Neural crest cell (in vitro differentiated cells): ENCODE results near the gene NAIF1. TPM values are rescaled to one million over a fixed set of nuclear protein-coding genes. Genes with fewer than 3 reads are reported as not detected.
"Not testable (repeated sequence)": the region's sequence is repeated elsewhere in the genome, so short reads cannot be mapped to it uniquely, and the experiment has no call there.

ENCODE experiments used
- DNase-seq: peaks from one replicate; pipeline ENCODE4 v3.0.0; 2021; ENCODE audit warnings: low read depth, mixed read lengths, low spot score
- H3K27ac Mint-ChIP-seq: one replicate; pipeline ENCODE4 v1.8.0; 2021; ENCODE audit warnings: mild to moderate bottlenecking, mixed read lengths; ENCODE audit not compliant: unreplicated experiment
- H3K27me3 Mint-ChIP-seq: 2 replicates; pipeline ENCODE4 v1.8.0; 2021; ENCODE audit warnings: low read depth, mild to moderate bottlenecking, mixed read lengths
- H3K36me3 Mint-ChIP-seq: 2 replicates; pipeline ENCODE4 v1.8.0; 2021; ENCODE audit warnings: low read depth, mild to moderate bottlenecking, mixed read lengths
- H3K4me1 Mint-ChIP-seq: 2 replicates; pipeline ENCODE4 v1.8.0; 2021; ENCODE audit warnings: mixed read lengths
- H3K4me3 Mint-ChIP-seq: one replicate; pipeline ENCODE4 v1.8.0; 2021; ENCODE audit warnings: mild to moderate bottlenecking, mixed read lengths
- H3K9me3 Mint-ChIP-seq: 2 replicates; pipeline ENCODE4 v1.8.0; 2021; ENCODE audit warnings: mixed read lengths
- CTCF ChIP-seq: fragments of 200-600 bp; sonication (generic); conservative IDR thresholded peaks from 2 replicates; pipeline ENCODE4 v1.5.0; 2021; ENCODE audit warnings: antibody characterized with exemption, mild to moderate bottlenecking
- total RNA-seq: library from RNA; stranded (reverse); gene quantifications from 2 replicates; pipeline ENCODE4 v1.2.1, GENCODE V29; 2021

NAIF1 gene
- total RNA-seq, 1 donor from 2014 or later, result 11.8 TPM

GRCh38 chr9:128051932-128052709 is 15.0 kb downstream of the NAIF1 start:
- no peak overlapping the region for H3K27ac Mint-ChIP-seq

GRCh38 chr9:128049843-128050242 is 17.3 kb downstream of the NAIF1 start:
- Mint-ChIP-seq H3K4me1 (peaks cover 11% of the 10 kb centered on the region), H3K36me3 (no peaks in the 10 kb centered on the region), H3K27ac (no peak overlapping the region), H3K4me3 (no peak overlapping the region), H3K9me3 (no peaks in the 10 kb centered on the region), H3K27me3 (peaks cover 3% of the 10 kb centered on the region)
- no peak for DNase-seq
- TF ChIP-seq CTCF, result no peak

More at GRCh38 chr9:128051932-128052709, 15.0 kb downstream of the NAIF1 start:
- TF ChIP-seq CTCF, result no peak
- Mint-ChIP-seq H3K27me3 (peaks cover 3% of the 10 kb centered on the region), H3K4me1 (peaks cover 22% of the 10 kb centered on the region), H3K36me3 (no peaks in the 10 kb centered on the region), H3K9me3 (no peaks in the 10 kb centered on the region), H3K4me3 (no peak overlapping the region)
- DNase-seq, result no peak

GRCh38 chr9:128048663-128049062 is 18.5 kb downstream of the NAIF1 start:
- no peak for TF ChIP-seq CTCF
- DNase-seq, result no peak
- Mint-ChIP-seq H3K4me3 (no peak overlapping the region), H3K27ac (peak overlapping the region; percentile 43), H3K36me3 (no peaks in the 10 kb centered on the region), H3K27me3 (no peaks in the 10 kb centered on the region), H3K9me3 (no peaks in the 10 kb centered on the region), H3K4me1 (peaks cover 11% of the 10 kb centered on the region)

GRCh38 chr9:128047231-128047630 is 19.9 kb downstream of the NAIF1 start:
- Mint-ChIP-seq H3K4me1 (peaks cover 16% of the 10 kb centered on the region), H3K9me3 (no peaks in the 10 kb centered on the region), H3K4me3 (no peak overlapping the region), H3K27ac (no peak overlapping the region), H3K36me3 (no peaks in the 10 kb centered on the region), H3K27me3 (no peaks in the 10 kb centered on the region)
- TF ChIP-seq CTCF, result no peak
- no peak for DNase-seq

- H3K36me3 Mint-ChIP-seq, result no peaks in the 10 kb centered on the region
Measured at GRCh38 chr9:128045831-128046230, 21.3 kb downstream of the NAIF1 start.

GRCh38 chr9:128045409-128045808 is 21.7 kb downstream of the NAIF1 start:
- H3K4me1 Mint-ChIP-seq, result peaks cover 25% of the 10 kb centered on the region
- not testable (repeated sequence) for H3K36me3 Mint-ChIP-seq, H3K27ac Mint-ChIP-seq

More at GRCh38 chr9:128045831-128046230, 21.3 kb downstream of the NAIF1 start:
- Mint-ChIP-seq H3K27ac (no peak overlapping the region), H3K4me1 (peaks cover 25% of the 10 kb centered on the region), H3K27me3 (peaks cover 3% of the 10 kb centered on the region), H3K9me3 (no peaks in the 10 kb centered on the region), H3K4me3 (no peak overlapping the region)
- no peak for DNase-seq
- TF ChIP-seq CTCF, result no peak

More at GRCh38 chr9:128045409-128045808, 21.7 kb downstream of the NAIF1 start:
- H3K9me3 Mint-ChIP-seq, H3K27me3 Mint-ChIP-seq, DNase-seq, H3K4me3 Mint-ChIP-seq: not testable (repeated sequence)
